Cardiac fibroblast (primary cell): ENCODE data around the gene APC2.
A peak's percentile ranks its signal among the peaks of the same experiment; 100 is the strongest.
"Not testable (repeated sequence)": the region's sequence is repeated elsewhere in the genome, so short reads cannot be mapped to it uniquely, and the experiment has no call there.

Experiments used
- DNase-seq, 2 donors: peaks; one replicate each; pipeline versions ENCODE4 v3.0.0 to v3.0.0-alpha.2; 2010; ENCODE audit warnings: low read depth in 2 of 2
- H3K4me3 ChIP-seq, 2 donors: replicated peaks in 1 of 2; 1 replicate in 1 of 2; 2 replicates in 1 of 2; pipeline ENCODE4 v1.5.1; 2011; ENCODE audit warnings: low read depth in 2 of 2, low read length in 2 of 2, mild to moderate bottlenecking in 2 of 2, moderate library complexity in 1 of 2
- CTCF ChIP-seq: IDR thresholded peaks from one replicate; pipeline ENCODE4 v1.5.1; 2011; ENCODE audit warnings: low read depth, mild to moderate bottlenecking, low read length, inconsistent platforms

Gene APC2

GRCh38 chr19:1475751-1476437 is 26.0 kb downstream of the APC2 start:
- no peak overlapping the region for H3K4me3 ChIP-seq
- TF ChIP-seq CTCF, result no peak
- DNase-seq, result no peak

- not testable (repeated sequence) for DNase-seq, H3K4me3 ChIP-seq
Measured at GRCh38 chr19:1477056-1477455, 27.1 kb downstream of the APC2 start.

- no peak for TF ChIP-seq CTCF
- peak; percentile 94 to 95 for DNase-seq
Measured at GRCh38 chr19:1478934-1479707, 29.2 kb downstream of the APC2 start, which contains the start of gene C19orf25. Gene C19orf25, minus strand, starts transcription at chr19:1479215. Its CDS starts 312 bp downstream, at chr19:1478903.

GRCh38 chr19:1481224-1481892 is 31.4 kb downstream of the APC2 start:
- H3K4me3 ChIP-seq, result no peak overlapping the region
- no peak for TF ChIP-seq CTCF
- no peak for DNase-seq

More at GRCh38 chr19:1478934-1479707, 29.2 kb downstream of the APC2 start, which contains the start of gene C19orf25:
- H3K4me3 ChIP-seq, result peak within 1 kb of the TSS; percentile 85 to 95

- no peak for DNase-seq
- H3K4me3 ChIP-seq, result no peak overlapping the region
- no peak for TF ChIP-seq CTCF
Measured at GRCh38 chr19:1481893-1482360, 32.0 kb downstream of the APC2 start.

GRCh38 chr19:1482361-1483130 is 32.6 kb downstream of the APC2 start:
- DNase-seq, result no peak
- TF ChIP-seq CTCF, result no peak
- H3K4me3 ChIP-seq, result no peak overlapping the region
